Natural killer cell (primary cell): ENCODE results near the gene CTNNA3. TPM values are rescaled to one million over a fixed set of nuclear protein-coding genes. Genes with fewer than 3 reads are reported as not detected.

Experiments
- ATAC-seq, 3 donors: fragments of 150-1000 bp in 2 of 3; fragments of 200-7000 bp in 1 of 3; cut with Tn5 transposase; 1 replicate in 1 of 3; 2 replicates in 2 of 3; pipeline ENCODE4 v1.10.0; 2021; ENCODE audit warnings: mild to moderate bottlenecking in 2 of 3, moderate library complexity in 2 of 3
- DNase-seq, 2 donors: peaks; one replicate each; pipeline versions ENCODE4 v3.0.0 to v3.0.0-alpha.2; 2013 to 2021; ENCODE audit warnings: mixed read lengths in 1 of 2
- H3K27ac ChIP-seq: one replicate; pipeline ENCODE4 v1.5.1; 2013; ENCODE audit warnings: mild to moderate bottlenecking, low read length
- H3K27me3 ChIP-seq: one replicate; pipeline ENCODE4 v1.6.1; 2013; ENCODE audit warnings: low read length; ENCODE audit not compliant: control insufficient read depth, insufficient read depth
- H3K36me3 ChIP-seq: one replicate; pipeline ENCODE4 v1.6.1; 2013; ENCODE audit warnings: low read length; ENCODE audit not compliant: control insufficient read depth, insufficient read depth
- H3K4me1 ChIP-seq: one replicate; pipeline ENCODE4 v1.6.1; 2013; ENCODE audit warnings: low read length; ENCODE audit not compliant: control insufficient read depth, insufficient read depth
- H3K4me3 ChIP-seq: one replicate; pipeline ENCODE4 v1.5.1; 2013; ENCODE audit warnings: low read length
- H3K9me3 ChIP-seq: one replicate; pipeline ENCODE4 v1.6.1; 2013; ENCODE audit warnings: low read length; ENCODE audit not compliant: control insufficient read depth, insufficient read depth
- H3K27ac Mint-ChIP-seq, 2 donors: one replicate each; pipeline ENCODE4 v1.8.0; 2022; ENCODE audit warnings: mild to moderate bottlenecking in 2 of 2, mixed read lengths in 2 of 2, moderate library complexity in 1 of 2
- H3K27me3 Mint-ChIP-seq, 2 donors: one replicate each; pipeline ENCODE4 v1.8.0; 2022; ENCODE audit warnings: low read depth in 2 of 2, mixed read lengths in 2 of 2
- H3K36me3 Mint-ChIP-seq: one replicate; pipeline ENCODE4 v1.8.0; 2022; ENCODE audit warnings: mixed read lengths
- H3K4me1 Mint-ChIP-seq, 2 donors: one replicate each; pipeline ENCODE4 v1.8.0; 2022; ENCODE audit warnings: mixed read lengths in 2 of 2
- H3K4me3 Mint-ChIP-seq: one replicate; pipeline ENCODE4 v1.8.0; 2022; ENCODE audit warnings: mild to moderate bottlenecking, moderate library complexity, mixed read lengths
- H3K9me3 Mint-ChIP-seq, 2 donors: one replicate each; pipeline ENCODE4 v1.8.0; 2022; ENCODE audit warnings: mixed read lengths in 2 of 2
- CTCF ChIP-seq: fragments of 200-600 bp; IDR thresholded peaks from one replicate; pipeline ENCODE4 v1.8.0; 2022; ENCODE audit warnings: antibody characterized with exemption
- WGBS: methylation state at CpG from one replicate; pipeline ENCODE4 v1.1.7; 2013; ENCODE audit warnings: missing lambda C conversion rate; ENCODE audit not compliant: insufficient coverage; 5-methylcytosine and 5-hydroxymethylcytosine counted together
- intact Hi-C: fragments of 100-400 bp; cut with micrococcal nuclease; formaldehyde crosslinking; loops from one replicate; pipeline ENCODE4 v1.14.2; 2022
- total RNA-seq, 4 donors: library from RNA; stranded (reverse); fragments of 120-200 nt in 1 of 4; gene quantifications; one replicate each; pipeline versions ENCODE4 v1.2.3 to v1.2.4, GENCODE V29; 2013 to 2022

The CTNNA3 gene
- total RNA-seq, 3 donors from 2014 or later (not counting 1 experiment from before 2014, with no cell fraction given), result not detected

- H3K27ac ChIP-seq, result no peak overlapping the region
- intact Hi-C loops, result no loop called here
- H3K4me3 ChIP-seq, result no peak overlapping the region
- Mint-ChIP-seq H3K36me3 (no peaks in the 10 kb centered on the region), H3K27ac (no peak overlapping the region), H3K4me3 (no peak overlapping the region), H3K4me1 (no peaks in the 10 kb centered on the region), H3K9me3 (peaks cover 9 to 10% of the 10 kb centered on the region in 2 donors), H3K27me3 (no peaks in the 10 kb centered on the region)
- H3K9me3 ChIP-seq, result peaks cover 3% of the 10 kb centered on the region
- DNase-seq (no peak), ATAC-seq (no peak)
- H3K27me3 ChIP-seq, result no peaks in the 10 kb centered on the region
- H3K4me1 ChIP-seq, result no peaks in the 10 kb centered on the region
- no peak for TF ChIP-seq CTCF
- no peaks in the 10 kb centered on the region for H3K36me3 ChIP-seq
- 86% methylated on average over 1 of the region's 3 CpGs for WGBS
Observed at GRCh38 chr10:66102756-66103155, 1593.2 kb downstream of the CTNNA3 start.

- Histone ChIP-seq H3K4me3 (no peak overlapping the region), H3K36me3 (no peaks in the 10 kb centered on the region), H3K9me3 (peaks cover 3% of the 10 kb centered on the region), H3K4me1 (no peaks in the 10 kb centered on the region), H3K27me3 (no peaks in the 10 kb centered on the region), H3K27ac (no peak overlapping the region)
- no peak for DNase-seq
- no peak for ATAC-seq
- no peak overlapping the region for H3K27ac Mint-ChIP-seq
- no peaks in the 10 kb centered on the region for H3K27me3 Mint-ChIP-seq
- H3K9me3 Mint-ChIP-seq, result peaks cover 15 to 16% of the 10 kb centered on the region in 2 donors
- H3K4me1 Mint-ChIP-seq, result no peaks in the 10 kb centered on the region
- H3K36me3 Mint-ChIP-seq, result no peaks in the 10 kb centered on the region
- H3K4me3 Mint-ChIP-seq, result no peak overlapping the region
- WGBS, result 78% methylated on average over 6 of the region's 6 CpGs
- no peak for TF ChIP-seq CTCF
- intact Hi-C loops, result no loop called here
Observed at GRCh38 chr10:66098595-66099480, 1597.2 kb downstream of the CTNNA3 start.

- WGBS, result 81% methylated on average over 2 of the region's 2 CpGs
- DNase-seq (no peak), ATAC-seq (no peak)
- H3K4me1 Mint-ChIP-seq, result no peaks in the 10 kb centered on the region
- no peak overlapping the region for H3K27ac Mint-ChIP-seq
- intact Hi-C loops, result no loop called here
- no peak overlapping the region for H3K4me3 ChIP-seq
- H3K9me3 ChIP-seq, result no peaks in the 10 kb centered on the region
- no peak overlapping the region for H3K4me3 Mint-ChIP-seq
- H3K27me3 Mint-ChIP-seq, result no peaks in the 10 kb centered on the region
- no peak overlapping the region for H3K27ac ChIP-seq
- TF ChIP-seq CTCF, result no peak
- no peaks in the 10 kb centered on the region for H3K27me3 ChIP-seq
- H3K36me3 ChIP-seq, result no peaks in the 10 kb centered on the region
- peaks cover 25 to 26% of the 10 kb centered on the region in 2 donors for H3K9me3 Mint-ChIP-seq
- H3K4me1 ChIP-seq, result no peaks in the 10 kb centered on the region
- no peaks in the 10 kb centered on the region for H3K36me3 Mint-ChIP-seq
Observed at GRCh38 chr10:66095610-66096009, 1600.4 kb downstream of the CTNNA3 start.
